ENCODE measurements around the gene SLC50A1. TPM values are rescaled to one million over a fixed set of nuclear protein-coding genes. Genes with fewer than 3 reads are reported as not detected.

The SLC50A1 gene
- total and polyA plus RNA-seq, 2 of the 8 experiments (the other 6 are each of a cell fraction or from before 2014, with no cell fraction given): 36.5 to 90.8 TPM

GRCh38 chr1:155128755-155129473, 6.7 kb upstream of the SLC50A1 start:
- peaks cover 16 to 58% (median 40%) of the 10 kb centered on the region in 4 experiments for H3K4me1 ChIP-seq (replicated peaks in 1 of 4; ENCODE audit: control insufficient read depth in 3 of 4, insufficient read depth in 4 of 4, low read length in 3 of 4)
- DNase-seq (ENCODE audit: low read depth in 1 of 2, low spot score in 2 of 2) (peak in 1 of 2 experiments; percentile 66), FAIRE-seq (no peak)
- peaks cover 0 to 4% (median under 1%) of the 10 kb centered on the region in 4 experiments; a peak in 2 of 8 replicates for H3K36me3 ChIP-seq (ENCODE audit: control insufficient read depth in 2 of 4, insufficient read depth in 4 of 4, low read length in 3 of 4)
- H3K79me1 ChIP-seq (ENCODE audit: low read depth, low read length): no peaks in the 10 kb centered on the region
- H4K5ac ChIP-seq (ENCODE audit: insufficient read length, low read depth, low read length): peak overlapping the region; percentile 20
- peak overlapping the region; percentile 34 to 62 (median 44); a peak in 7 of 8 replicates for H3K4me3 ChIP-seq (ENCODE audit: extremely low read depth in 1 of 4, insufficient read depth in 2 of 4, low read depth in 3 of 4, low read length in 4 of 4)
- peak overlapping the region; percentile 46; the same call in 1 of the 2 replicates for H2BK15ac ChIP-seq (ENCODE audit: low read length)
- H3K23me2 ChIP-seq (ENCODE audit: low read depth, low read length): peaks cover 28% of the 10 kb centered on the region
- H3K4me2 ChIP-seq (ENCODE audit: insufficient read depth in 1 of 2, low read depth in 2 of 2, low read length in 2 of 2): peak overlapping the region; percentile 94 to 97
- H3K27ac ChIP-seq (ENCODE audit: low read depth, low read length): no peak overlapping the region
- 26% methylated on average over 13 of the region's 14 CpGs; no CpG with 5 or more reads in 1 of the 2 experiments for WGBS, 2 experiments (ENCODE audit: extremely low coverage in 1 of 2, insufficient coverage in 1 of 2, insufficient read length in 1 of 2, insufficient replicate concordance in 2 of 2, low coverage in 1 of 2, low lambda C conversion rate in 2 of 2, missing lambda C conversion rate in 1 of 2)
- H3K23ac ChIP-seq (ENCODE audit: insufficient read length): no peak overlapping the region
- H3K56ac ChIP-seq (replicated peaks; ENCODE audit: insufficient read length, low read depth, low read length): no peak overlapping the region
- H2AK5ac ChIP-seq (ENCODE audit: low read depth, low read length): 0 out of 2 replicates have a peak overlapping the region, but pooled peaks have one; percentile 56
- H3K18ac ChIP-seq (ENCODE audit: extremely low read depth, low read length): peak overlapping the region; percentile 78
- H4K8ac ChIP-seq (ENCODE audit: extremely low read depth, insufficient read depth, low read length): no peak overlapping the region; the same call in 1 of the 2 replicates
- H3K27me3 ChIP-seq (replicated peaks in 1 of 4; ENCODE audit: control insufficient read depth in 3 of 4, extremely low read depth in 1 of 4, insufficient read depth in 3 of 4, low read length in 3 of 4): peaks cover 33 to 50% (median 45%) of the 10 kb centered on the region in 4 experiments
- peak overlapping the region; percentile 93; the same call in 1 of the 2 replicates for H2BK20ac ChIP-seq (ENCODE audit: low read length)
- H4K20me1 ChIP-seq (replicated peaks in 1 of 2; ENCODE audit: control insufficient read depth in 1 of 2, insufficient read depth in 2 of 2, low read length in 2 of 2): no peaks in the 10 kb centered on the region
- peak overlapping the region; percentile 85; the same call in 1 of the 2 replicates for H2BK5ac ChIP-seq (ENCODE audit: low read depth, low read length)
- peak overlapping the region; percentile 96; the same call in 1 of the 2 replicates for H2BK12ac ChIP-seq (ENCODE audit: low read depth, low read length)
- no peaks in the 10 kb centered on the region for H3K9me3 ChIP-seq (ENCODE audit: insufficient read depth in 2 of 2, low read depth in 1 of 2, low read length in 1 of 2)
- no peak overlapping the region for H2AFZ ChIP-seq (ENCODE audit: low read length)
- no peak overlapping the region for H3K4ac ChIP-seq (replicated peaks; ENCODE audit: insufficient read length, low read depth, low read length)
- H3K9ac ChIP-seq (replicated peaks in 1 of 4; ENCODE audit: extremely low read depth in 1 of 4, low read depth in 3 of 4, low read length in 3 of 4): peak overlapping the region in 2 of 4 experiments; percentile 1 to 2; a peak in 1 of 7 replicates
- CTCF ChIA-PET (ENCODE audit: partially characterized antibody): interaction anchor here (0.6 to 14.2 kb wide), 15 partner anchors 12 to 123 kb away, joined by 3 to 187 read pairs (median 4); partner anchors contain the start of genes KRTCAP2 and TRIM46
- no peaks in the 10 kb centered on the region for H3K79me2 ChIP-seq (ENCODE audit: control insufficient read depth in 1 of 2, insufficient read depth in 2 of 2, low read length in 2 of 2)
- POLR2A ChIA-PET (ENCODE audit: partially characterized antibody): interaction anchor here (0.6 to 3.1 kb wide), 19 partner anchors 8 to 156 kb away, joined by 3 to 24 read pairs (median 5); partner anchors contain the start of genes ADAM15, EFNA3, KRTCAP2 and TRIM46
- no peak overlapping the region for H3K14ac ChIP-seq (ENCODE audit: insufficient read length)
- H4K91ac ChIP-seq (replicated peaks; ENCODE audit: insufficient read length, low read length): peak overlapping the region; percentile 68
- H2BK120ac ChIP-seq (replicated peaks; ENCODE audit: low read depth, low read length): peak overlapping the region; percentile 3
- TF ChIP-seq RNF2 (IDR thresholded peaks at IDR 0.05; ENCODE audit: borderline replicate concordance, low read depth, low read length, missing control alignments, poor library complexity, severe bottlenecking) (no peak), CTBP2 (IDR thresholded peaks at IDR 0.05; ENCODE audit: borderline replicate concordance, insufficient read depth, insufficient read length, low read length) (no peak), JUND (IDR thresholded peaks at IDR 0.05; ENCODE audit: low read length) (no peak), BCL11A (IDR thresholded peaks at IDR 0.05; ENCODE audit: low read depth in 2 of 2, low read length in 2 of 2) (no peak), KDM5A (IDR thresholded peaks at IDR 0.05; ENCODE audit: low read length) (no peak), CEBPB (IDR thresholded peaks at IDR 0.05; ENCODE audit: low read depth, low read length) (no peak), CTCF (IDR thresholded peaks at IDR 0.05; ENCODE audit: control extremely low read depth in 1 of 3, insufficient read depth in 1 of 3, low read depth in 1 of 3, low read length in 3 of 3) (no peak)
